ENCODE data around the gene MAMSTR. TPM values are rescaled to one million over a fixed set of nuclear protein-coding genes. Genes with fewer than 3 reads are reported as not detected.

The MAMSTR gene
- total and polyA plus RNA-seq, 9 of the 15 experiments (the other 6 are each of a cell fraction or from before 2014, with no cell fraction given), result 0.08 to 1.00 (median 0.40) TPM; not detected in 1

DNA sequence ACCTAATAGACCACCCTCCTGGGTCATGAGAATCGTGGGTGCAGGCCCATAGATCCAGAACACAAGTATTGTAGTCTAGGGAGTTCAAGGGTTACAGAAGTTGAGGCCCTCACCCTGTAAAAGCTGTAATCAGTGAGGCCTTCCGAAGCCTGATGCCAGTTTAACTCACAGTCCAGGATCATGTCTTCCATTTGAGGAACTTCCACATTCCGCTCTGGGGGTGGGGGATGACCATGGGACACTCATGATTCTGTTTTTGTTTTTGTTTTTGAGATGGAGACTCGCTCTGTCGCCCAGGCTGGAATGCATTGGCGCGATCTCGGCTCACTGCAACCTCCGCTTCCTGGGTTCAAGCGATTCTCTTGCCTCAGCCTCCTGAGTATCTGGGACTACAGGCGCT, 22.6 kb upstream of the MAMSTR start (continued):
- TF ChIP-seq, protein P1, sequence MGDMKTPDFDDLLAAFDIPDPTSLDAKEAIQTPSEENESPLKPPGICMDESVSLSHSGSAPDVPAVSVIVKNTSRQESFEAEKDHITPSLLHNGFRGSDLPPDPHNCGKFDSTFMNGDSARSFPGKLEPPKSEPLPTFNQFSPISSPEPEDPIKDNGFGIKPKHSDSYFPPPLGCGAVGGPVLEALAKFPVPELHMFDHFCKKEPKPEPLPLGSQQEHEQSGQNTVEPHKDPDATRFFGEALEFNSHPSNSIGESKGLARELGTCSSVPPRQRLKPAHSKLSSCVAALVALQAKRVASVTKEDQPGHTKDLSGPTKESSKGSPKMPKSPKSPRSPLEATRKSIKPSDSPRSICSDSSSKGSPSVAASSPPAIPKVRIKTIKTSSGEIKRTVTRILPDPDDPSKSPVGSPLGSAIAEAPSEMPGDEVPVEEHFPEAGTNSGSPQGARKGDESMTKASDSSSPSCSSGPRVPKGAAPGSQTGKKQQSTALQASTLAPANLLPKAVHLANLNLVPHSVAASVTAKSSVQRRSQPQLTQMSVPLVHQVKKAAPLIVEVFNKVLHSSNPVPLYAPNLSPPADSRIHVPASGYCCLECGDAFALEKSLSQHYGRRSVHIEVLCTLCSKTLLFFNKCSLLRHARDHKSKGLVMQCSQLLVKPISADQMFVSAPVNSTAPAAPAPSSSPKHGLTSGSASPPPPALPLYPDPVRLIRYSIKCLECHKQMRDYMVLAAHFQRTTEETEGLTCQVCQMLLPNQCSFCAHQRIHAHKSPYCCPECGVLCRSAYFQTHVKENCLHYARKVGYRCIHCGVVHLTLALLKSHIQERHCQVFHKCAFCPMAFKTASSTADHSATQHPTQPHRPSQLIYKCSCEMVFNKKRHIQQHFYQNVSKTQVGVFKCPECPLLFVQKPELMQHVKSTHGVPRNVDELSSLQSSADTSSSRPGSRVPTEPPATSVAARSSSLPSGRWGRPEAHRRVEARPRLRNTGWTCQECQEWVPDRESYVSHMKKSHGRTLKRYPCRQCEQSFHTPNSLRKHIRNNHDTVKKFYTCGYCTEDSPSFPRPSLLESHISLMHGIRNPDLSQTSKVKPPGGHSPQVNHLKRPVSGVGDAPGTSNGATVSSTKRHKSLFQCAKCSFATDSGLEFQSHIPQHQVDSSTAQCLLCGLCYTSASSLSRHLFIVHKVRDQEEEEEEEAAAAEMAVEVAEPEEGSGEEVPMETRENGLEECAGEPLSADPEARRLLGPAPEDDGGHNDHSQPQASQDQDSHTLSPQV (IDR thresholded peaks at IDR 0.05), result peak; percentile 28; the same call in 1 of the 2 replicates
- TF ChIP-seq ZFX (CRISPR knock-in tag; IDR thresholded peaks at IDR 0.05) (peak; percentile 7; the same call in 1 of the 2 replicates), CHD1 (IDR thresholded peaks at IDR 0.05; ENCODE audit: low read length) (no peak), CHD2 (IDR thresholded peaks at IDR 0.05; ENCODE audit: low read depth, low read length) (no peak), EP400 (IDR thresholded peaks at IDR 0.05) (no peak), LARP7 (IDR thresholded peaks at IDR 0.05) (no peak), ZNF830 (CRISPR knock-in tag; IDR thresholded peaks at IDR 0.05) (no peak), TAL1 (IDR thresholded peaks at IDR 0.05) (no peak)
- TF ChIP-seq, protein P2, sequence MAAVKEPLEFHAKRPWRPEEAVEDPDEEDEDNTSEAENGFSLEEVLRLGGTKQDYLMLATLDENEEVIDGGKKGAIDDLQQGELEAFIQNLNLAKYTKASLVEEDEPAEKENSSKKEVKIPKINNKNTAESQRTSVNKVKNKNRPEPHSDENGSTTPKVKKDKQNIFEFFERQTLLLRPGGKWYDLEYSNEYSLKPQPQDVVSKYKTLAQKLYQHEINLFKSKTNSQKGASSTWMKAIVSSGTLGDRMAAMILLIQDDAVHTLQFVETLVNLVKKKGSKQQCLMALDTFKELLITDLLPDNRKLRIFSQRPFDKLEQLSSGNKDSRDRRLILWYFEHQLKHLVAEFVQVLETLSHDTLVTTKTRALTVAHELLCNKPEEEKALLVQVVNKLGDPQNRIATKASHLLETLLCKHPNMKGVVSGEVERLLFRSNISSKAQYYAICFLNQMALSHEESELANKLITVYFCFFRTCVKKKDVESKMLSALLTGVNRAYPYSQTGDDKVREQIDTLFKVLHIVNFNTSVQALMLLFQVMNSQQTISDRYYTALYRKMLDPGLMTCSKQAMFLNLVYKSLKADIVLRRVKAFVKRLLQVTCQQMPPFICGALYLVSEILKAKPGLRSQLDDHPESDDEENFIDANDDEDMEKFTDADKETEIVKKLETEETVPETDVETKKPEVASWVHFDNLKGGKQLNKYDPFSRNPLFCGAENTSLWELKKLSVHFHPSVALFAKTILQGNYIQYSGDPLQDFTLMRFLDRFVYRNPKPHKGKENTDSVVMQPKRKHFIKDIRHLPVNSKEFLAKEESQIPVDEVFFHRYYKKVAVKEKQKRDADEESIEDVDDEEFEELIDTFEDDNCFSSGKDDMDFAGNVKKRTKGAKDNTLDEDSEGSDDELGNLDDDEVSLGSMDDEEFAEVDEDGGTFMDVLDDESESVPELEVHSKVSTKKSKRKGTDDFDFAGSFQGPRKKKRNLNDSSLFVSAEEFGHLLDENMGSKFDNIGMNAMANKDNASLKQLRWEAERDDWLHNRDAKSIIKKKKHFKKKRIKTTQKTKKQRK (IDR thresholded peaks at IDR 0.05; ENCODE audit: borderline replicate concordance, low read depth, low read length), result no peak
- TF ChIP-seq, protein P3, sequence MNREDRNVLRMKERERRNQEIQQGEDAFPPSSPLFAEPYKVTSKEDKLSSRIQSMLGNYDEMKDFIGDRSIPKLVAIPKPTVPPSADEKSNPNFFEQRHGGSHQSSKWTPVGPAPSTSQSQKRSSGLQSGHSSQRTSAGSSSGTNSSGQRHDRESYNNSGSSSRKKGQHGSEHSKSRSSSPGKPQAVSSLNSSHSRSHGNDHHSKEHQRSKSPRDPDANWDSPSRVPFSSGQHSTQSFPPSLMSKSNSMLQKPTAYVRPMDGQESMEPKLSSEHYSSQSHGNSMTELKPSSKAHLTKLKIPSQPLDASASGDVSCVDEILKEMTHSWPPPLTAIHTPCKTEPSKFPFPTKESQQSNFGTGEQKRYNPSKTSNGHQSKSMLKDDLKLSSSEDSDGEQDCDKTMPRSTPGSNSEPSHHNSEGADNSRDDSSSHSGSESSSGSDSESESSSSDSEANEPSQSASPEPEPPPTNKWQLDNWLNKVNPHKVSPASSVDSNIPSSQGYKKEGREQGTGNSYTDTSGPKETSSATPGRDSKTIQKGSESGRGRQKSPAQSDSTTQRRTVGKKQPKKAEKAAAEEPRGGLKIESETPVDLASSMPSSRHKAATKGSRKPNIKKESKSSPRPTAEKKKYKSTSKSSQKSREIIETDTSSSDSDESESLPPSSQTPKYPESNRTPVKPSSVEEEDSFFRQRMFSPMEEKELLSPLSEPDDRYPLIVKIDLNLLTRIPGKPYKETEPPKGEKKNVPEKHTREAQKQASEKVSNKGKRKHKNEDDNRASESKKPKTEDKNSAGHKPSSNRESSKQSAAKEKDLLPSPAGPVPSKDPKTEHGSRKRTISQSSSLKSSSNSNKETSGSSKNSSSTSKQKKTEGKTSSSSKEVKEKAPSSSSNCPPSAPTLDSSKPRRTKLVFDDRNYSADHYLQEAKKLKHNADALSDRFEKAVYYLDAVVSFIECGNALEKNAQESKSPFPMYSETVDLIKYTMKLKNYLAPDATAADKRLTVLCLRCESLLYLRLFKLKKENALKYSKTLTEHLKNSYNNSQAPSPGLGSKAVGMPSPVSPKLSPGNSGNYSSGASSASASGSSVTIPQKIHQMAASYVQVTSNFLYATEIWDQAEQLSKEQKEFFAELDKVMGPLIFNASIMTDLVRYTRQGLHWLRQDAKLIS (CRISPR knock-in tag; IDR thresholded peaks at IDR 0.05), result no peak
- TF ChIP-seq, protein P4, sequence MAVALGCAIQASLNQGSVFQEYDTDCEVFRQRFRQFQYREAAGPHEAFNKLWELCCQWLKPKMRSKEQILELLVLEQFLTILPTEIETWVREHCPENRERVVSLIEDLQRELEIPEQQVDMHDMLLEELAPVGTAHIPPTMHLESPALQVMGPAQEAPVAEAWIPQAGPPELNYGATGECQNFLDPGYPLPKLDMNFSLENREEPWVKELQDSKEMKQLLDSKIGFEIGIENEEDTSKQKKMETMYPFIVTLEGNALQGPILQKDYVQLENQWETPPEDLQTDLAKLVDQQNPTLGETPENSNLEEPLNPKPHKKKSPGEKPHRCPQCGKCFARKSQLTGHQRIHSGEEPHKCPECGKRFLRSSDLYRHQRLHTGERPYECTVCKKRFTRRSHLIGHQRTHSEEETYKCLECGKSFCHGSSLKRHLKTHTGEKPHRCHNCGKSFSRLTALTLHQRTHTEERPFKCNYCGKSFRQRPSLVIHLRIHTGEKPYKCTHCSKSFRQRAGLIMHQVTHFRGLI (CRISPR knock-in tag; IDR thresholded peaks at IDR 0.05), result no peak

Data from K562 (cell line).